Stimulated activated CD4-positive, alpha-beta T cell treated with anti-CD3 and anti-CD28 coated beads, TNF-alpha, amount 100 ng/mL, for 1 hour (primary cell): ENCODE measurements around the gene ZNF394.

Source experiments
- DNase-seq, 3 donors: peaks; one replicate each; pipeline ENCODE4 v3.0.0-alpha.2; 2020; ENCODE audit warnings: low read depth in 3 of 3, low spot score in 1 of 3

Gene ZNF394

GRCh38 chr7:99497766-99498545 is 2.1 kb downstream of the ZNF394 start:
- DNase-seq = no peak

- no peak for DNase-seq
Observed at GRCh38 chr7:99493823-99494222, 6.3 kb downstream of the ZNF394 start.

GRCh38 chr7:99490878-99491277 is 9.2 kb downstream of the ZNF394 start:
- DNase-seq = no peak

GRCh38 chr7:99489235-99489634 is 10.8 kb downstream of the ZNF394 start:
- no peak for DNase-seq

GRCh38 chr7:99485094-99485493 is 15.0 kb downstream of the ZNF394 start:
- no peak for DNase-seq

GRCh38 chr7:99478464-99479440 is 21.3 kb downstream of the ZNF394 start:
- DNase-seq = no peak

GRCh38 chr7:99476107-99476506 is 24.0 kb downstream of the ZNF394 start:
- no peak for DNase-seq

GRCh38 chr7:99473315-99473596 is 26.8 kb downstream of the ZNF394 start:
- no peak for DNase-seq

- peak; percentile 92 to 95 (median 94) for DNase-seq
Observed at GRCh38 chr7:99472561-99473314, 27.3 kb downstream of the ZNF394 start, which contains the start of gene ZNF789. ZNF789 (plus strand) TSS chr7:99472890; CDS start chr7:99476457, 3,567 bp downstream.

- DNase-seq = no peak
Observed at GRCh38 chr7:99469381-99470065, 30.6 kb downstream of the ZNF394 start.

GRCh38 chr7:99468336-99468918 is 31.7 kb downstream of the ZNF394 start:
- DNase-seq = no peak

- DNase-seq = no peak
Observed at GRCh38 chr7:99465421-99465768, 34.7 kb downstream of the ZNF394 start.

GRCh38 chr7:99461221-99461620 is 38.9 kb downstream of the ZNF394 start:
- DNase-seq = no peak

GRCh38 chr7:99460651-99461050 is 39.4 kb downstream of the ZNF394 start:
- DNase-seq = no peak

- no peak for DNase-seq
Observed at GRCh38 chr7:99459087-99459486, 41.0 kb downstream of the ZNF394 start.

- no peak for DNase-seq
Observed at GRCh38 chr7:99457650-99458493, 42.2 kb downstream of the ZNF394 start.

- no peak for DNase-seq
Observed at GRCh38 chr7:99457050-99457649, 42.9 kb downstream of the ZNF394 start.

- no peak for DNase-seq
Observed at GRCh38 chr7:99456288-99456687, 43.8 kb downstream of the ZNF394 start.

GRCh38 chr7:99455874-99456273 is 44.2 kb downstream of the ZNF394 start:
- DNase-seq = no peak
